ENCODE results near the gene OPTC. TPM values are rescaled to one million over a fixed set of nuclear protein-coding genes. Genes with fewer than 3 reads are reported as not detected.

Gene OPTC
- total RNA-seq, 2 experiments from 2014 or later, result not detected

DNA sequence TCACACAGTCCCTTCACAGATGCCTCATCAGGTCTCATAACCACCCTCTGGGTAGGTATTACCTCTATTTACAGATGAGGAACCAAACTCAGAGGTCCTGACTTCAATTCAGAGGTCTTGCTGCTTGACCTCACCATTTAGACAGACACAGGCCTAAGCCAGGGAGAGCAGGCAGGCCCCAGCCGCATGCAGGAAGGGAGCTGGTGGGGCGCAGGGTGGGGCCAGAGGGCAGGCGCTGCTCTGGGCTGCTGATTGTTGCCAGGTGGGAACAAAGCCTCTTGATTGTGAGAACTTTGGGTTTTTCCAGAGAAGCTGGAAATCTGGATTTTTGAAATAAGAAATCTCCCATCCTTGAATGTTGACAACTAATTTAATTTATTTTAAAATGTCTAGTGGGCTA, 38.2 kb upstream of the OPTC start:
- H3K9me3 Mint-ChIP-seq (ENCODE audit: low read depth), result no peaks in the 10 kb centered on the region
- CTCF ChIA-PET, result interaction anchor here (1.5 kb wide), 1 partner anchor 9 kb away, joined by 4 read pairs; no protein-coding TSS in a partner anchor
- H3K4me3 Mint-ChIP-seq, result no peak overlapping the region
- ATAC-seq (no peak), DNase-seq (no peak)
- H3K4me1 Mint-ChIP-seq, result no peaks in the 10 kb centered on the region
- intact Hi-C loops (cut with DNase I, micrococcal nuclease), result no loop called here
- no peak overlapping the region for H3K27ac Mint-ChIP-seq
- peaks cover 19% of the 10 kb centered on the region for H3K27me3 Mint-ChIP-seq
- no peaks in the 10 kb centered on the region for H3K36me3 Mint-ChIP-seq (ENCODE audit: low read depth)
- POLR2A ChIA-PET, result no interaction called here

GRCh38 chr1:203456577-203456976, 37.4 kb upstream of the OPTC start:
- intact Hi-C loops (cut with DNase I, micrococcal nuclease), result no loop called here
- Mint-ChIP-seq H3K36me3 (ENCODE audit: low read depth) (no peaks in the 10 kb centered on the region), H3K27me3 (peaks cover 13% of the 10 kb centered on the region), H3K27ac (no peak overlapping the region), H3K4me3 (no peak overlapping the region), H3K4me1 (no peaks in the 10 kb centered on the region), H3K9me3 (ENCODE audit: low read depth) (no peaks in the 10 kb centered on the region)
- ATAC-seq (no peak), DNase-seq (no peak)
- POLR2A ChIA-PET, result no interaction called here
- CTCF ChIA-PET, result interaction anchor here (0.9 to 1.5 kb wide), 4 partner anchors 9 to 188 kb away, joined by 3 to 4 read pairs (median 3); no protein-coding TSS in a partner anchor

GRCh38 chr1:203458078-203458477, 35.9 kb upstream of the OPTC start:
- intact Hi-C loops (cut with DNase I, micrococcal nuclease), result no loop called here
- Mint-ChIP-seq H3K27ac (no peak overlapping the region), H3K4me1 (no peaks in the 10 kb centered on the region), H3K9me3 (ENCODE audit: low read depth) (no peaks in the 10 kb centered on the region), H3K36me3 (ENCODE audit: low read depth) (no peaks in the 10 kb centered on the region), H3K4me3 (no peak overlapping the region), H3K27me3 (peaks cover 16% of the 10 kb centered on the region)
- DNase-seq (no peak), ATAC-seq (no peak)
- ChIA-PET CTCF (interaction anchor here (1.0 kb wide), 1 partner anchor 30 kb away, joined by 3 read pairs; no protein-coding TSS in a partner anchor), POLR2A (no interaction called here)

- Mint-ChIP-seq H3K9me3 (ENCODE audit: low read depth) (no peaks in the 10 kb centered on the region), H3K27me3 (peaks cover 15% of the 10 kb centered on the region), H3K4me1 (no peaks in the 10 kb centered on the region), H3K36me3 (ENCODE audit: low read depth) (no peaks in the 10 kb centered on the region), H3K4me3 (no peak overlapping the region), H3K27ac (no peak overlapping the region)
- intact Hi-C loops (cut with DNase I, micrococcal nuclease), result no loop called here
- POLR2A ChIA-PET, result no interaction called here
- DNase-seq, result no peak
- no peak for ATAC-seq
- CTCF ChIA-PET, result interaction anchor here (1.2 kb wide), 2 partner anchors 192 kb away, joined by 3 to 6 read pairs; no protein-coding TSS in a partner anchor
Observed at GRCh38 chr1:203459671-203460201, 34.2 kb upstream of the OPTC start.

GRCh38 chr1:203461717-203462116, 32.2 kb upstream of the OPTC start:
- ChIA-PET CTCF (interaction anchor here (0.6 to 0.9 kb wide), 2 partner anchors 88 to 194 kb away, joined by 3 read pairs; no protein-coding TSS in a partner anchor), POLR2A (no interaction called here)
- no peaks in the 10 kb centered on the region for H3K4me1 Mint-ChIP-seq
- peaks cover 15% of the 10 kb centered on the region for H3K27me3 Mint-ChIP-seq
- ATAC-seq, result no peak
- intact Hi-C loops (cut with DNase I, micrococcal nuclease), result no loop called here
- DNase-seq, result no peak
- no peaks in the 10 kb centered on the region for H3K9me3 Mint-ChIP-seq (ENCODE audit: low read depth)
- H3K36me3 Mint-ChIP-seq (ENCODE audit: low read depth), result no peaks in the 10 kb centered on the region
- no peak overlapping the region for H3K27ac Mint-ChIP-seq
- no peak overlapping the region for H3K4me3 Mint-ChIP-seq

GRCh38 chr1:203462143-203462542, 31.8 kb upstream of the OPTC start:
- POLR2A ChIA-PET, result no interaction called here
- intact Hi-C loops (cut with DNase I, micrococcal nuclease), result no loop called here
- Mint-ChIP-seq H3K36me3 (ENCODE audit: low read depth) (no peaks in the 10 kb centered on the region), H3K4me3 (no peak overlapping the region), H3K4me1 (no peaks in the 10 kb centered on the region), H3K9me3 (ENCODE audit: low read depth) (no peaks in the 10 kb centered on the region), H3K27ac (no peak overlapping the region), H3K27me3 (peaks cover 15% of the 10 kb centered on the region)
- CTCF ChIA-PET, result interaction anchor here (0.6 to 0.9 kb wide), 2 partner anchors 88 to 195 kb away, joined by 3 read pairs; no protein-coding TSS in a partner anchor
- ATAC-seq, result no peak
- DNase-seq, result no peak

DNA sequence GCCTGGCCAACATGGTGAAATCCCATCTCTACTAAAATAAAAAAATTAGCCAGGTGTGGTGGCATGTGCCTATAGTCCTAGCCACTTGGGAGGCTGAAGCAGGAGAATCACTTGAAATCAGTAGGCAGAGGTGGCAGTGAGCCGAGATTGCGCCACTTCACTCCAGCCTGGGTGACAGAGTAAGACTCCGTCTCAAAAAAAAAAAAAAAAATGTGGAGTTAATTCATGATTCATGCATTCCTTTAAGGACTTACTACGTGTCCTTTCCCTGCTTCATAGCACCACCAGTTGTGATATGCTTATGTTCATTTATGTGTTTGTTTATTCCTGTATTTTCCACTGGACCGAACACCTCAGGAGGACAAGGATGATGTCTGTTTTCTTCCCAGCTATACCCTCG, 31.1 kb upstream of the OPTC start:
- intact Hi-C loops (cut with DNase I, micrococcal nuclease), result no loop called here
- Mint-ChIP-seq H3K27me3 (peaks cover 11% of the 10 kb centered on the region), H3K36me3 (ENCODE audit: low read depth) (no peaks in the 10 kb centered on the region), H3K4me3 (no peak overlapping the region), H3K4me1 (no peaks in the 10 kb centered on the region), H3K9me3 (ENCODE audit: low read depth) (no peaks in the 10 kb centered on the region), H3K27ac (no peak overlapping the region)
- CTCF ChIA-PET, result interaction anchor here (0.6 to 1.5 kb wide), 4 partner anchors 25 to 411 kb away, joined by 3 to 6 read pairs (median 3); no protein-coding TSS in a partner anchor
- DNase-seq (no peak), ATAC-seq (no peak)
- POLR2A ChIA-PET, result no interaction called here

DNA sequence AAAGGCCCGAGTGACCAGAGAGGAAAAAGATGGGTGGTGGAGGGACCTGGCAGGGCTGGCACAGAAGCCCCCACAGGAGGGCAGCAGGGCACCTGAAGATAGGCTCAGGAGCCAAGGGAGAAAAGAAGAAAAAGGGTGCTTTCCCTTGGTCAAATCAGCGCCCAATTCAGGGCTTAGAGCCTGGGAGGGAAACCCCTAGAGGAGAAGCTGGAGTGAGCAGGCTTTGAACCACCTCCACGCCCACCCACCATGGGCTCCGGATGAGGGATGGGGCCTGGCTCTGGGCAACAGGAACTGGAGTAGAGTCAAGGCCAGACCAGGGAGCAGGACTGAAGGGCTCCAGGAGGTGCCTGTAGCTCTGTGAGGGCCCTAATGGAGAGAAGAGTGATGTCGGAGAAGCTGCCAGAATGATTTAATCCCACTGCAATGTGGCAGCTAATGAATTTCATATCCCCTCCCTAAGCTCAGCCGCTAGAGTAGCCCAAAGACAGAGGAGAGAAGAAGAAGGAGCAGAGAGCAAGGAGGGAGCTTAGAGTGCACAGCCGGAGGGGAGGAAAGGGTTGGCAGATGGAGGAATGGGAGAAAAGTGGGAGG, 30.4 kb upstream of the OPTC start:
- no peak overlapping the region for H3K4me3 Mint-ChIP-seq
- no peaks in the 10 kb centered on the region for H3K36me3 Mint-ChIP-seq (ENCODE audit: low read depth)
- POLR2A ChIA-PET, result no interaction called here
- intact Hi-C loops (cut with DNase I, micrococcal nuclease), result no loop called here
- no peak overlapping the region for H3K27ac Mint-ChIP-seq
- no peaks in the 10 kb centered on the region for H3K9me3 Mint-ChIP-seq (ENCODE audit: low read depth)
- CTCF ChIA-PET, result interaction anchor here (0.6 to 1.5 kb wide), 6 partner anchors 23 to 412 kb away, joined by 3 to 6 read pairs (median 3); no protein-coding TSS in a partner anchor
- no peak for ATAC-seq
- peak; percentile 16 for DNase-seq
- peaks cover 11% of the 10 kb centered on the region for H3K27me3 Mint-ChIP-seq
- H3K4me1 Mint-ChIP-seq, result no peaks in the 10 kb centered on the region

GRCh38 chr1:203464226-203464625, 29.7 kb upstream of the OPTC start:
- Mint-ChIP-seq H3K27ac (no peak overlapping the region), H3K4me1 (no peaks in the 10 kb centered on the region), H3K4me3 (no peak overlapping the region), H3K9me3 (ENCODE audit: low read depth) (no peaks in the 10 kb centered on the region), H3K27me3 (peaks cover 12% of the 10 kb centered on the region), H3K36me3 (ENCODE audit: low read depth) (no peaks in the 10 kb centered on the region)
- CTCF ChIA-PET, result interaction anchor here (1.3 to 1.5 kb wide), 3 partner anchors 23 to 136 kb away, joined by 3 to 6 read pairs (median 3); no protein-coding TSS in a partner anchor
- POLR2A ChIA-PET, result no interaction called here
- DNase-seq (no peak), ATAC-seq (no peak)
- intact Hi-C loops (cut with DNase I, micrococcal nuclease), result no loop called here

GRCh38 chr1:203464743-203465142, 29.2 kb upstream of the OPTC start:
- Mint-ChIP-seq H3K4me3 (no peak overlapping the region), H3K27me3 (peaks cover 11% of the 10 kb centered on the region), H3K27ac (no peak overlapping the region), H3K4me1 (no peaks in the 10 kb centered on the region), H3K36me3 (ENCODE audit: low read depth) (no peaks in the 10 kb centered on the region), H3K9me3 (ENCODE audit: low read depth) (no peaks in the 10 kb centered on the region)
- POLR2A ChIA-PET, result no interaction called here
- DNase-seq (no peak), ATAC-seq (no peak)
- CTCF ChIA-PET, result interaction anchor here (1.3 to 1.4 kb wide), 2 partner anchors 22 to 137 kb away, joined by 3 read pairs; no protein-coding TSS in a partner anchor
- intact Hi-C loops (cut with DNase I, micrococcal nuclease), result no loop called here

GRCh38 chr1:203465146-203465798, 28.7 kb upstream of the OPTC start:
- ATAC-seq (no peak), DNase-seq (no peak)
- Mint-ChIP-seq H3K4me3 (no peak overlapping the region), H3K27me3 (peaks cover 9% of the 10 kb centered on the region), H3K27ac (no peak overlapping the region), H3K36me3 (ENCODE audit: low read depth) (no peaks in the 10 kb centered on the region), H3K4me1 (no peaks in the 10 kb centered on the region), H3K9me3 (ENCODE audit: low read depth) (no peaks in the 10 kb centered on the region)
- CTCF ChIA-PET, result interaction anchor here (1.3 to 1.4 kb wide), 2 partner anchors 21 to 138 kb away, joined by 3 read pairs; no protein-coding TSS in a partner anchor
- POLR2A ChIA-PET, result no interaction called here
- intact Hi-C loops (cut with DNase I, micrococcal nuclease), result no loop called here

DNA sequence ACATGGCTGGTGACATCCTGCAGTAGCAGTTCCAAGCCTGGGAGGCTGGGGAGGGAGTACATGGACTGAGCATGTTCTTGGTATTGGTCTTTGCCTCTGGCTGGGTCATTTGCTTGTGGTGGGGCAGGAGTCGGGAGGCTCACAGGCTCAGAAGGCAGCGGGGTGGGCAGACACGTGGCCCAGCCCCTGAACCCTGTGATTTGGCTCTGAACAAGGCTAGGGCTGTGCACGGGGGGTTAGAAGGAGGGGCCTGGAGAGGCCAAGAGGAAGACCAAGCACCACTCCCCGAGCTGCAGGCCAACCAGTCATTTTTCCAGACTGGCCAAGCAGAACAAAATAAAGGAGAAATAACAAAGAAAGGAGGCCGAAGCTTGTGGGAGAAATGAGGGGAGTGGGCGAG, 28.0 kb upstream of the OPTC start:
- Mint-ChIP-seq H3K36me3 (ENCODE audit: low read depth) (no peaks in the 10 kb centered on the region), H3K9me3 (ENCODE audit: low read depth) (no peaks in the 10 kb centered on the region), H3K27me3 (peaks cover 8% of the 10 kb centered on the region), H3K4me1 (no peaks in the 10 kb centered on the region), H3K4me3 (no peak overlapping the region), H3K27ac (no peak overlapping the region)
- ATAC-seq, result no peak
- ChIA-PET POLR2A (no interaction called here), CTCF (interaction anchor here (0.9 to 1.3 kb wide), 2 partner anchors 199 to 237 kb away, joined by 3 read pairs; no protein-coding TSS in a partner anchor)
- DNase-seq, result no peak
- intact Hi-C loops (cut with DNase I, micrococcal nuclease), result no loop called here
